MM.1S (cell line): ENCODE data around the gene UBP1.
A peak's percentile ranks its signal among the peaks of the same experiment; 100 is the strongest.

Experiments used
- DNase-seq: peaks from one replicate; pipeline ENCODE4 v3.0.0-alpha.2; 2015
- H2AFZ ChIP-seq: fragments of 300-600 bp; sonication (generic); 2 replicates; pipeline ENCODE4 v1.6.0; 2016; ENCODE audit warnings: antibody characterized with exemption, low read length
- H3F3A ChIP-seq: fragments of 300-600 bp; sonication (generic); 2 replicates; pipeline ENCODE4 v1.6.1; 2016; ENCODE audit warnings: mild to moderate bottlenecking, antibody characterized with exemption, low read length, moderate library complexity, mixed read lengths; ENCODE audit not compliant: insufficient read depth
- H3K27ac ChIP-seq: fragments of 300-600 bp; sonication (generic); 2 replicates; pipeline ENCODE4 v1.5.1; 2016; ENCODE audit warnings: mild to moderate bottlenecking, low read length
- H3K27me3 ChIP-seq: fragments of 300-600 bp; sonication (generic); replicated peaks from 2 replicates; pipeline ENCODE4 v1.6.0; 2016; ENCODE audit warnings: low read length; ENCODE audit not compliant: insufficient read depth
- H3K36me3 ChIP-seq: fragments of 300-600 bp; sonication (generic); replicated peaks from 2 replicates; pipeline ENCODE4 v1.6.1; 2016; ENCODE audit warnings: mild to moderate bottlenecking, low read length, mixed read lengths; ENCODE audit not compliant: insufficient read depth
- H3K4me1 ChIP-seq: fragments of 300-600 bp; sonication (generic); 2 replicates; pipeline ENCODE4 v1.6.1; 2016; ENCODE audit warnings: low read length, mixed read lengths
- H3K4me2 ChIP-seq: fragments of 300-600 bp; sonication (generic); 2 replicates; pipeline ENCODE4 v1.6.0; 2016; ENCODE audit warnings: low read depth, low read length
- H3K4me3 ChIP-seq: fragments of 300-600 bp; sonication (generic); 2 replicates; pipeline ENCODE4 v1.5.1; 2016; ENCODE audit warnings: low read length, mixed read lengths
- H3K79me2 ChIP-seq: fragments of 300-600 bp; sonication (generic); 2 replicates; pipeline ENCODE4 v1.6.1; 2016; ENCODE audit warnings: mixed run types, low read length, mixed read lengths
- H3K9ac ChIP-seq: fragments of 300-600 bp; sonication (generic); 2 replicates; pipeline ENCODE4 v1.6.1; 2016; ENCODE audit warnings: low read length, mixed read lengths
- H3K9me2 ChIP-seq: fragments of 300-600 bp; sonication (generic); replicated peaks from 2 replicates; pipeline ENCODE4 v1.6.1; 2016; ENCODE audit warnings: mild to moderate bottlenecking, low read length, mixed read lengths; ENCODE audit not compliant: insufficient read depth
- H3K9me3 ChIP-seq: fragments of 300-600 bp; sonication (generic); replicated peaks from 2 replicates; pipeline ENCODE4 v1.6.1; 2016; ENCODE audit warnings: mild to moderate bottlenecking, low read length, mixed read lengths; ENCODE audit not compliant: insufficient read depth
- H4K20me1 ChIP-seq: fragments of 300-600 bp; sonication (generic); 2 replicates; pipeline ENCODE4 v1.6.1; 2016; ENCODE audit warnings: mild to moderate bottlenecking, low read length, moderate library complexity, mixed read lengths; ENCODE audit not compliant: insufficient read depth
- CTCF ChIP-seq: fragments of 300-600 bp; sonication (generic); IDR thresholded peaks from 2 replicates; pipeline ENCODE4 v1.5.1; 2016; ENCODE audit warnings: antibody characterized with exemption, low read length, mixed read lengths
- EZH2 ChIP-seq: fragments of 300-600 bp; sonication (generic); optimal IDR thresholded peaks from 2 replicates; pipeline ENCODE3; 2017; ENCODE audit warnings: low read depth, mild to moderate bottlenecking, antibody characterized with exemption, low read length, mixed read lengths
- EZH2phosphoT487 ChIP-seq: fragments of 300-600 bp; sonication (generic); IDR thresholded peaks from 2 replicates; pipeline ENCODE4 v1.6.1; 2018; ENCODE audit warnings: antibody characterized with exemption, low read length

The UBP1 gene

DNA sequence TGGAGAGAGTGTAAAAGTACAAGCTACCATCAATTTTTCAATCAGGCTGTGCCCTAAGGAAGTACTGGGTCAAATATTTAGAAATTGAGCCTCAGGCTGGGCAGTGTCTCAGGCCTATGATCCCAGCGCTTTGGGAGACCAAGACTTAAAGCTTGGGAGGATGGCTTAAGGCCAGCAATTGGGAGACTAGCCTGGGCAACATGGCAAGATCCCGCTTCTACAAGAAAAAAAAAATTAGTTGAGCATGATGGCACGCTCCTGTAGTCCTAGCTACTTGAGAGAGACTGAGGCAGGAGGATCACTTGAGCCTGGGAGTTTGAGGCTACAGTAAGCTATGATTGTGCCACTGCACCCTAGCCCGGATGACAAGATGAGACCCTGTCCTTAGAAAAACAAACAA, 2.0 kb upstream of the UBP1 start:
- H2AFZ ChIP-seq, result peak overlapping the region; percentile 98
- peaks cover 38% of the 10 kb centered on the region for H3F3A ChIP-seq
- H3K27ac ChIP-seq, result no peak overlapping the region
- H3K79me2 ChIP-seq, result peaks cover 26% of the 10 kb centered on the region
- H3K9ac ChIP-seq, result no peak overlapping the region
- 0 out of 2 replicates have a peak overlapping the region, but pooled peaks have one; percentile 75 for H3K4me2 ChIP-seq
- no peak overlapping the region for H3K4me3 ChIP-seq
- DNase-seq, result no peak
- H3K4me1 ChIP-seq, result peaks cover 4% of the 10 kb centered on the region
- no peaks in the 10 kb centered on the region for H4K20me1 ChIP-seq
- H3K36me3 ChIP-seq, result no peaks in the 10 kb centered on the region
- TF ChIP-seq CTCF, result no peak
- no peak for TF ChIP-seq EZH2phosphoT487
- no peak for TF ChIP-seq EZH2
- no peaks in the 10 kb centered on the region for H3K27me3 ChIP-seq
- no peaks in the 10 kb centered on the region for H3K9me2 ChIP-seq
- no peaks in the 10 kb centered on the region for H3K9me3 ChIP-seq

DNA sequence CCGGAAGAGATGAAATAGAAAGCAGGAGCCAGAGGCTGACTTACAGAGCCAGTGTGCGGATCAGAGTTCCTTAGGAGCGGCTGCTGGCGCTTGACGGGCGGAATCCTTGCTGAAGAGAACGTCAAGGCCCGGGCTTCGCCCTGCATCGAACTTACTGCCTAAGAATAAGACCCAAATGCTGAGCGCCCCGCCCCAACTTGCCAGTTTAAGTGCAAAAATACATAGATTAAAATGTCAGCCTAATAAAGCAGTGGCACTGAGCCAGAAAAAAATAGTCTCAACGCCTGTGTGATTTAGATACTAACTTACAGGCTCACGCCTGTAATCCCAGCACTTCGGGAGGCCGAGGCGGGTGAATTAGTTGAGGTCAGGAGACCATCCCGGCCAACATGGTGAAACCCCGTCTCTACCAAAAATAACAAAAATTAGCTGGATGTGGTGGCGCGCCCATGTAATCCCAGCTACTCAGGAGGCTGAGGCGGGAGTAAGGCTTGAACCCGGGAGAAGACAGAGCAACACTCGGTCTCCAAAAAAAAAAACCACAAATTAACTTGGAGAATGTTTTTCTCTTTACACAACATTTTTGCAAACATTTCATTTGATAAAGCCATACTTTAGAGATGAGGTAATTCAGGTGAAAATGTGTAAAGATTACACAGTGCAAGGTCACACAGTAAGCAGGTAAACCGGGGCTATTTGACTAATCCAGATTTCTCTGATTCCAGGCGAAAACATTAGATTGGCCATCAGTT, 1.2 kb upstream of the UBP1 start:
- no peaks in the 10 kb centered on the region for H3K36me3 ChIP-seq
- H3K4me1 ChIP-seq, result peaks cover 11% of the 10 kb centered on the region
- H3K79me2 ChIP-seq, result peaks cover 34% of the 10 kb centered on the region
- peak overlapping the region; percentile 100 for H3K4me3 ChIP-seq
- no peaks in the 10 kb centered on the region; the same call in 1 of the 2 replicates for H4K20me1 ChIP-seq
- peaks cover 38% of the 10 kb centered on the region for H3F3A ChIP-seq
- no peaks in the 10 kb centered on the region for H3K9me3 ChIP-seq
- no peak for DNase-seq
- H3K4me2 ChIP-seq, result peak overlapping the region; percentile 75
- H3K9me2 ChIP-seq, result no peaks in the 10 kb centered on the region
- TF ChIP-seq CTCF (no peak), EZH2phosphoT487 (no peak), EZH2 (no peak)
- no peaks in the 10 kb centered on the region for H3K27me3 ChIP-seq
- H2AFZ ChIP-seq, result peak overlapping the region; percentile 98
- H3K27ac ChIP-seq, result peak overlapping the region; percentile 99
- peak overlapping the region; percentile 98 for H3K9ac ChIP-seq

DNA sequence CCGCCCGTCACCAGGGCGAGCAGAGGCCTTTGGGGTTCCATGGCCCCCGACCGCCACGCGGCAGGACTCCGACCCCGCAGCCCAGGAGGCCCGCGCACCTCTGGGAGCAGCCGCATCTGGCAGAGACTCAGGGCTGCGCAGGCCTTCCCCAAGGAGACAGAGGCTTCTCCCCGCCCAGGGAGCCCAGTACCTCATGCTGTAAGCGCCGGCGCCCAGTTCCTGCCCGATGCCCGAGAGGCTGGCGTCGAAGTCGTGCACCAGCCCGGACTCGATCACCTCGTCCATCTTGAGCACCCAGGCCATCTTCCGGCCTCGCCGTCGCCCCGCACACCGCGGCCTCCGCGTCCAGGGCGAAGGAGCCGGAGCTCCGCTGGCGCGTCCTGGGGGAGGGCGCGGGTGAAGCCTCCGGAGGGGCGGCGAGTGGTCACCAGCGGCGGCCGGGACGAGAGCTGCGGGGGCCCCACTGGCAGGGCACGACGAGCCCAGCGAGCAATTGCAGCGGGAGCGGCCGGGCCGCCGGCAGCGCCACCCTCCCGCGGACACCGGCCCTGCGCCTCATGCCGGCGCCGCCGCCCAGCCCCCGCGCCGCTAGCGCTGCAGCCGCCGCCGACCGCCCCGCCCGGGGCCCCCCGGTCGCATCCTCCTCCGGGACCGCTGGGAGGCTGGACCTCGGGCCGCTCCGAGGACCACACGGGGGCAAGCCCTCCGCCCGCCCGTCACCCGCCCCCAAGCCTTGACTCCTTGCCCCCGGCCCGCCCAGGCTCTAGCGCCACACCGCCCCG, 468 bp downstream of the UBP1 start:
- Histone ChIP-seq H3K4me1 (peaks cover 11% of the 10 kb centered on the region), H3K9me3 (no peaks in the 10 kb centered on the region), H3K27me3 (no peaks in the 10 kb centered on the region), H3K9ac (peak overlapping the region; percentile 86), H2AFZ (peak overlapping the region; percentile 50), H3K27ac (peak overlapping the region; percentile 99), H3K79me2 (peaks cover 51% of the 10 kb centered on the region), H3K9me2 (no peaks in the 10 kb centered on the region), H3K36me3 (0 out of 2 replicates have a peak, but pooled peaks cover 3% of the 10 kb centered on the region), H3K4me3 (peak overlapping the region; percentile 78), H4K20me1 (peaks cover 4% of the 10 kb centered on the region), H3K4me2 (peak overlapping the region; percentile 74; the same call in 1 of the 2 replicates), H3F3A (peaks cover 38% of the 10 kb centered on the region)
- TF ChIP-seq EZH2 (no peak), EZH2phosphoT487 (no peak), CTCF (no peak)
- peak; percentile 59 for DNase-seq
